B cell (primary cell): Measurements from ENCODE around the gene CA5A. TPM values are rescaled to one million over a fixed set of nuclear protein-coding genes. Genes with fewer than 3 reads are reported as not detected.
"Not testable (repeated sequence)": the region's sequence is repeated elsewhere in the genome, so short reads cannot be mapped to it uniquely, and the experiment has no call there.

Experiments
- ATAC-seq: fragments of 200-7000 bp; cut with Tn5 transposase; one replicate; pipeline ENCODE4 v1.10.0; 2021; ENCODE audit warnings: low read depth, mild to moderate bottlenecking, moderate number of reproducible peaks, moderate library complexity
- CTCF ChIA-PET: fragments of 350-600 bp; sonication (Branson Sonifier 250); formaldehyde crosslinking; loops from one replicate; lab custom pipeline; 2021; ENCODE audit warnings: antibody characterized with exemption, inconsistent platforms; lab: Charles Lee
- POLR2A ChIA-PET: fragments of 350-600 bp; sonication (Branson Sonifier 250); formaldehyde crosslinking; loops from one replicate; lab custom pipeline; 2021; ENCODE audit warnings: antibody characterized with exemption; lab: Charles Lee
- DNase-seq: peaks from one replicate; pipeline ENCODE4 v3.0.0; 2013
- H2AFZ ChIP-seq: 2 replicates; pipeline ENCODE4 v1.6.1; 2012; ENCODE audit warnings: mild to moderate bottlenecking, low read depth, low read length; ENCODE audit not compliant: insufficient read depth, poor library complexity, severe bottlenecking
- H3K27ac ChIP-seq, 2 donors: 1 replicate in 1 of 2; 2 replicates in 1 of 2; pipeline ENCODE4 v1.5.1; 2012 to 2013; ENCODE audit warnings: low read length in 2 of 2, mild to moderate bottlenecking in 2 of 2, moderate library complexity in 1 of 2
- H3K27me3 ChIP-seq, 4 experiments: fragments of 200-600 bp in 1 of 4; sonication (generic) in 1 of 4; replicated peaks in 1 of 4; 1 replicate in 2 of 4; 2 replicates in 2 of 4; pipeline versions ENCODE4 v1.6.1 to v1.7.0; 2013 to 2016; ENCODE audit warnings: low read length in 3 of 4, mild to moderate bottlenecking in 2 of 4, mixed read lengths in 1 of 4, moderate library complexity in 1 of 4; ENCODE audit not compliant: insufficient read depth in 4 of 4, control insufficient read depth in 3 of 4; ENCODE audit errors: control extremely low read depth in 1 of 4
- H3K36me3 ChIP-seq, 2 experiments: replicated peaks in 1 of 2; 1 replicate in 1 of 2; 2 replicates in 1 of 2; pipeline versions ENCODE4 v1.6.1 to v1.7.1; 2013; ENCODE audit warnings: low read length in 1 of 2; ENCODE audit not compliant: insufficient read depth in 2 of 2, control insufficient read depth in 1 of 2; ENCODE audit errors: control extremely low read depth in 1 of 2, extremely low read depth in 1 of 2
- H3K4me1 ChIP-seq, 2 donors: fragments of 200-600 bp in 1 of 2; sonication (generic) in 1 of 2; 1 replicate in 1 of 2; 2 replicates in 1 of 2; pipeline versions ENCODE4 v1.5.1 to v1.6.1; 2013 to 2017; ENCODE audit warnings: low read length in 2 of 2; ENCODE audit not compliant: control insufficient read depth in 2 of 2, insufficient read depth in 2 of 2
- H3K4me2 ChIP-seq: replicated peaks from 2 replicates; pipeline ENCODE3; 2012; ENCODE audit warnings: mild to moderate bottlenecking, low read depth, low read length; ENCODE audit not compliant: poor library complexity, severe bottlenecking
- H3K4me3 ChIP-seq, 5 experiments: fragments of 200-600 bp in 1 of 5; sonication (generic) in 1 of 5; 1 replicate in 3 of 5; 2 replicates in 2 of 5; pipeline versions ENCODE4 v1.5.1 to v1.7.0; 2011 to 2016; ENCODE audit warnings: low read length in 4 of 5, mild to moderate bottlenecking in 4 of 5, low read depth in 2 of 5, control low read depth in 1 of 5, moderate library complexity in 1 of 5; ENCODE audit not compliant: insufficient read depth in 1 of 5; ENCODE audit errors: control extremely low read depth in 1 of 5, extremely low read depth in 1 of 5
- H3K79me2 ChIP-seq: fragments of 200-600 bp; sonication (generic); one replicate; pipeline ENCODE4 v1.6.0; 2016; ENCODE audit warnings: low read length; ENCODE audit not compliant: control insufficient read depth, insufficient read depth
- H3K9ac ChIP-seq: fragments of 200-600 bp; sonication (generic); 2 replicates; pipeline ENCODE4 v1.6.1; 2017; ENCODE audit warnings: mild to moderate bottlenecking, low read length, moderate library complexity
- H3K9me3 ChIP-seq, 3 donors: one replicate each; pipeline versions ENCODE4 v1.6.1 to v1.7.1; 2013; ENCODE audit warnings: low read length in 2 of 3; ENCODE audit not compliant: control insufficient read depth in 2 of 3, insufficient read depth in 1 of 3; ENCODE audit errors: control extremely low read depth in 1 of 3
- H4K20me1 ChIP-seq: 2 replicates; pipeline ENCODE4 v1.6.0; 2012; ENCODE audit warnings: mild to moderate bottlenecking, low read length; ENCODE audit not compliant: insufficient read depth, control insufficient read depth, poor library complexity, severe bottlenecking
- H3K27ac Mint-ChIP-seq: one replicate; pipeline ENCODE4 v1.8.0; 2021; ENCODE audit warnings: mixed read lengths
- H3K27me3 Mint-ChIP-seq: one replicate; pipeline ENCODE4 v1.8.0; 2021; ENCODE audit warnings: mixed read lengths
- H3K4me1 Mint-ChIP-seq: one replicate; pipeline ENCODE4 v1.8.0; 2021; ENCODE audit warnings: mixed read lengths
- H3K4me3 Mint-ChIP-seq: one replicate; pipeline ENCODE4 v1.8.0; 2021; ENCODE audit warnings: mixed read lengths
- H3K9me3 Mint-ChIP-seq: one replicate; pipeline ENCODE4 v1.8.0; 2022; ENCODE audit warnings: mixed read lengths; ENCODE audit not compliant: insufficient read depth
- EZH2 ChIP-seq: IDR thresholded peaks from 2 replicates; pipeline ENCODE4 v1.6.1; 2012; ENCODE audit warnings: borderline replicate concordance, low read depth, mild to moderate bottlenecking, moderate library complexity, low read length; ENCODE audit not compliant: insufficient read depth, poor library complexity, severe bottlenecking
- WGBS: methylation state at CpG from one replicate; pipeline ENCODE4 v1.1.5; 2013; ENCODE audit warnings: missing lambda C conversion rate; ENCODE audit not compliant: insufficient coverage; 5-methylcytosine and 5-hydroxymethylcytosine counted together
- intact Hi-C: fragments of 100-400 bp; cut with micrococcal nuclease; formaldehyde crosslinking; loops from one replicate; pipeline ENCODE4 v1.10.0; 2022
- polyA plus RNA-seq: library from polyadenylated mRNA; depleted of rRNA; stranded (reverse); fragments of >200 nt; gene quantifications from 2 replicates; pipeline ENCODE4 v1.2.3, GENCODE V29; 2012
- total RNA-seq, 2 donors: library from RNA; stranded (reverse); fragments of 120-200 nt in 1 of 2; gene quantifications; 1 replicate in 1 of 2; 2 replicates in 1 of 2; pipeline versions ENCODE4 v1.2.3 to v1.2.4, GENCODE V29; 2013 to 2022
- TF ChIP-seq, protein P1 (sequence below): fragments of 200-600 bp; IDR thresholded peaks from one replicate; pipeline ENCODE4 v1.8.0; 2022; ENCODE audit warnings: antibody characterized with exemption, mild to moderate bottlenecking

CA5A gene
- total and polyA plus RNA-seq, 2 donors (not counting 1 experiment from before 2014, with no cell fraction given): 0.27 TPM; not detected in 1

DNA sequence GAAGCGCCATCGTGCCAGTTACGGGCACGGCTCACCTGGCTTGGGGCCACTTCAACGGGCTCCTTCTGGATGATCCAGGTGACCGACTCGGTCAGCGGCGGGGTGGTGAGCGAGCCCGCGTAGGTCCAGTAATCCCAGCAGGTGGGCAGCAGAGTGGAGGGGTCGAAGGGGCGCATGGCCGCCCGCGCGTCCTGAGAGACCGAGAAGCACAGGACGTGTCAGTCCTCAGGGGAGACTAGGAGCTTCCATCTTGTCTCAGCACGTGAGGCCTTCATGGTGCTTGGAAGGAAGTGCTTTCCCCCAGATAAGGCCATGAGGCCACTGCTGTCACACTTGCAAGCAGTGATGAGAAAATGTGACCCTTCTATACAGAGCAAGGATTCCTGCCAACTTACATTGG lies 44.6 kb downstream of the CA5A start:
- POLR2A ChIA-PET: no interaction called here
- 95% methylated on average over 20 of the region's 21 CpGs for WGBS

GRCh38 chr16:87889762-87890161 lies 46.6 kb downstream of the CA5A start:
- H3K4me3 Mint-ChIP-seq, H3K4me1 Mint-ChIP-seq, H3K27me3 ChIP-seq, H3K27ac ChIP-seq, CTCF ChIA-PET, H2AFZ ChIP-seq, H3K36me3 ChIP-seq, H3K4me2 ChIP-seq, H3K9me3 Mint-ChIP-seq, H3K4me3 ChIP-seq, H3K27ac Mint-ChIP-seq, intact Hi-C loops, DNase-seq, H4K20me1 ChIP-seq, H3K79me2 ChIP-seq, ATAC-seq, H3K4me1 ChIP-seq, POLR2A ChIA-PET, H3K9me3 ChIP-seq, H3K9ac ChIP-seq: not testable (repeated sequence)
- peaks cover 11% of the 10 kb centered on the region for H3K27me3 Mint-ChIP-seq
- 87% methylated on average over 8 of the region's 10 CpGs for WGBS

More for the DNA sequence above, 44.6 kb downstream of the CA5A start:
- no peaks in the 10 kb centered on the region for H4K20me1 ChIP-seq
- no peaks in the 10 kb centered on the region for H3K36me3 ChIP-seq
- peaks cover 0 to 5% (median 0%) of the 10 kb centered on the region in 3 donors for H3K9me3 ChIP-seq
- ATAC-seq (no peak), DNase-seq (no peak)
- peaks cover 4 to 8% of the 10 kb centered on the region in 2 donors for H3K4me1 ChIP-seq
- intact Hi-C loops: no loop called here
- no peak overlapping the region for H3K9ac ChIP-seq
- Mint-ChIP-seq H3K9me3 (peaks cover 4% of the 10 kb centered on the region), H3K27me3 (peaks cover 9% of the 10 kb centered on the region), H3K4me3 (no peak overlapping the region), H3K4me1 (peaks cover 10% of the 10 kb centered on the region), H3K27ac (no peak overlapping the region)
- CTCF ChIA-PET: interaction anchor here (1.6 kb wide), 1 partner anchor 42 kb away, joined by 4 read pairs; no protein-coding TSS in a partner anchor
- H3K4me3 ChIP-seq: no peak overlapping the region
- H3K27me3 ChIP-seq: no peaks in the 10 kb centered on the region
- no peak overlapping the region for H2AFZ ChIP-seq
- TF ChIP-seq EZH2: no peak
- TF ChIP-seq, protein P1, sequence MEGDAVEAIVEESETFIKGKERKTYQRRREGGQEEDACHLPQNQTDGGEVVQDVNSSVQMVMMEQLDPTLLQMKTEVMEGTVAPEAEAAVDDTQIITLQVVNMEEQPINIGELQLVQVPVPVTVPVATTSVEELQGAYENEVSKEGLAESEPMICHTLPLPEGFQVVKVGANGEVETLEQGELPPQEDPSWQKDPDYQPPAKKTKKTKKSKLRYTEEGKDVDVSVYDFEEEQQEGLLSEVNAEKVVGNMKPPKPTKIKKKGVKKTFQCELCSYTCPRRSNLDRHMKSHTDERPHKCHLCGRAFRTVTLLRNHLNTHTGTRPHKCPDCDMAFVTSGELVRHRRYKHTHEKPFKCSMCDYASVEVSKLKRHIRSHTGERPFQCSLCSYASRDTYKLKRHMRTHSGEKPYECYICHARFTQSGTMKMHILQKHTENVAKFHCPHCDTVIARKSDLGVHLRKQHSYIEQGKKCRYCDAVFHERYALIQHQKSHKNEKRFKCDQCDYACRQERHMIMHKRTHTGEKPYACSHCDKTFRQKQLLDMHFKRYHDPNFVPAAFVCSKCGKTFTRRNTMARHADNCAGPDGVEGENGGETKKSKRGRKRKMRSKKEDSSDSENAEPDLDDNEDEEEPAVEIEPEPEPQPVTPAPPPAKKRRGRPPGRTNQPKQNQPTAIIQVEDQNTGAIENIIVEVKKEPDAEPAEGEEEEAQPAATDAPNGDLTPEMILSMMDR: no peak
- H3K79me2 ChIP-seq: no peaks in the 10 kb centered on the region
- no peak overlapping the region for H3K4me2 ChIP-seq
- no peak overlapping the region for H3K27ac ChIP-seq

DNA sequence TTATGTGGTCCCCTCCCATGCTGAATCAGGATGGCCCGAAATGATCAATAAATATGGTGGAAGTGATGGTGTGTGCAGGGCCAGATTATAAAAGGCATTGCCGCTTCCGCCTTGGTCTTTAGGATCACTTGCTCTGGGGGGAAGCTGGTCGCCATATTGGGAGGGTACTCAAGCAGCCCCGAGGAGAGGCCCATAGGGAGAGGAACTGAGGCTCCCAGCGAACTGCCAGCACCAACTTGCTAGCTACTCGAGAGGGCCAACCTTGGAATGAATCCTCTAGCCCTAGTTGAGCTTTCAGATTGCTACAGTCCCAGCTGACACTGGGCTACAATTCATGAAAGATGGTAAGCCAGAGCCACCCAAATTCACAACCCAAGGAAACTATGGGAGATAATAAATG lies 48.0 kb downstream of the CA5A start:
- DNase-seq, H3K27ac ChIP-seq, ATAC-seq, H3K79me2 ChIP-seq, H3K27ac Mint-ChIP-seq, H3K9me3 ChIP-seq, H3K4me2 ChIP-seq, H3K4me1 ChIP-seq, H3K4me3 ChIP-seq, H3K36me3 ChIP-seq, H3K9ac ChIP-seq, intact Hi-C loops, H3K4me3 Mint-ChIP-seq, H2AFZ ChIP-seq, H3K27me3 ChIP-seq, H3K4me1 Mint-ChIP-seq, H3K9me3 Mint-ChIP-seq, H4K20me1 ChIP-seq: not testable (repeated sequence)
- H3K27me3 Mint-ChIP-seq: peaks cover 11% of the 10 kb centered on the region
- POLR2A ChIA-PET: interaction anchor here (0.7 kb wide), 2 partner anchors 10 to 78 kb away, joined by 3 read pairs; no protein-coding TSS in a partner anchor
- WGBS: 94% methylated on average over 4 of the region's 7 CpGs
- CTCF ChIA-PET: interaction anchor here (1.2 kb wide), 1 partner anchor 18 kb away, joined by 7 read pairs; no protein-coding TSS in a partner anchor
